ENCODE data around the gene CHRM5.
"Not testable (repeated sequence)": the region's sequence is repeated elsewhere in the genome, so short reads cannot be mapped to it uniquely, and the experiment has no call there.

The CHRM5 gene

DNA sequence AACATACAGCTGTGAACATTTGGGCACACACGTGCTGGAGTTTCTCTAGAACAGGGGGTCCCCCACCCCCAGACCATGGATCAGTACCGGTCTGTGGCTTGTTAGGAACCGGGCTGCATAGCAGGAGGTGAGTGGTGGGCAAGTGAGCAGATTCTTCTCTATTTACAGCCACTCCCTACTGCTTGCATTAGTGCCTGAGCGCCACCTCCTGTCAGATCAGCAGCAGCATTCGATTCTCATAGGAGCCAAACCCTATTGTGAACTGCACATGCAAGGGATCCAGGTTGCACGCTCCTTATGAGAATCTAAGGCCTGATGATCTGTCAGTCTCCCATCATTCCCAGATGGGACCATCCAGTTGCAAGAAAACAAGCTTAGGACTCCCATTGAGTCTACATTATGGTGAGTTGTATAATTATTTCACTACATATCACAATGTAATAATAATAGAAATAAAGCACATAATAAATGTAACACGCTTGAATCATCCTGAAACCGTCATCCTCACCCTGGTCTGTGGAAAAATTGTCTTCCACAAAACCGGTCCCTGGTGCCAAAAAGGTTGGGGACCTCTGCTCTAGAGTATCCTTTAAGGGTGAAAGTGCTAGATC is 25.8 kb downstream of the CHRM5 start:
- FAIRE-seq = no peak

- FAIRE-seq = not testable (repeated sequence)
These were observed 27.4 kb downstream of the CHRM5 start for GRCh38 chr15:33995666-33996065.

DNA sequence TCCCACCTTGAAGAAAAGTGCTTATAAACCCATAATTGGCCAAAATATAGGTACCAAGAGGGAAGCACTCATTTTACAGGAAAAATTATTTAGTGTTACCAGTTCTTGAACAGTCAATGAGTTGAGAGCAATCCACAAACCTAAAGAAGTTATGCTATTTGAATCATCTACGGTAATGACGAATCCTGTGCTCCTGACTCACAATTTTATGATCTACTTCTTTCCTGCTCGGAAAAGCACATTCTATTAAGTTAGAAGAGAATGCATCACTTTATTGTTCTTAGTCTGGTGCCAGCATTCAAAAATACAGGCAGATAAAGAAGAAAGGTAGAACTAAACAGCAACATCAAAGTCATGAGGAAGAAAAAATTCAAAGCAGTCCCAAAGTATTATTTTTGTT is 33.2 kb downstream of the CHRM5 start:
- no peak for FAIRE-seq

DNA sequence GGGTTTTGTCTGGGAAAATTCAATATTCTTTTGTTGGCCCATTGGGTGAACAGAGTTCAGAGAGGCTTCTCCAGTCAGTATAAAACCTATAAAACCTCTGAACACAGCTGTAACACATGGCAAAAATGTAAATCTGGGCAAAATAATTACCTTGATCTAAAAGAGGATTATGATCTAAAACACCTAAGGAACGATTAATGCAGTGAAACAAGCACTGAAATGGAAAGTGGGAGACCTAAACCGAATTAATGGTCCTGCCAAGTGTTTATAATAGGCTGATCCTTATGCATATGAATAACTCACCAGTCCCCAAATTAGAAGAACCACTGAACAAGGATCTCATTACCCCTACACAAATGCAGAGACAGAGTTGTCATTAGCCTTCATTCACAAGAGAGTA is 38.1 kb downstream of the CHRM5 start:
- no peak for FAIRE-seq

DNA sequence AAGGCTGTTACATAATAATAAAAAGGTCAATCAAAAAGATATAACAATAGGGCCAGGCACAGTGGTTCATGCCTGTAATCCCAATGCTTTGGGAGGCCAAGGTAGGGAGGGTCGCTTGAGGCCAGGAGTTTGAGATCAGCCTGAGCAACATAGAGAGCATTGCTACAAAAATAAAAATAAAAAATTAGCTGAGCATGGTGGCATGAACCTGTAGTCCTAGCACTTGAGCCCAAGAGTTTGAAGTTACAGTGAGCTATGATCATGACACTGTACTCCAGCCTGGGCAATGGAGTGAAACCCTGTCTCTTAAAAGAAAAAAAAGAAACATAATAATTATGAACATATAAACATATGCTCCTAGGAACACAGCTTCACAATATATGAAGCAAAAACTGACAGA is 41.4 kb downstream of the CHRM5 start:
- no peak for FAIRE-seq

DNA sequence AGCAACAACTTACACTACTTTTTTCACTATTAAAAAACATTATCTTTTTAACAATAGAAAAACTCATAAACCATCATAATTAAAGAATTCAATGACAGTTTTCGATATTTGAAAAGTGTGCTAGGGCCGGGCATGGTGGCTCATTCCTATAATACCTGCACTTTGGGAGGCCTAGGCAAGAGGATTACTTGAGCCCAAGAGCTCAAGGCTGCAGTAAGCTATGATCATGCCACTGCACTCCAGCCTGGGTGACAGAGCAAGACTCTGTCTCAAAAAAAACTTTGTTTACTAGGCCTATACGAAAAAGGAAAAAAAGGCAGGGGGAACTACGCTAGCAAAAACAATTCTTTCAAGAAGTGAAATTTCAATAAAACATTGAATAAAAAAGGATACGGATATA is 42.6 kb downstream of the CHRM5 start:
- no peak for FAIRE-seq

- no peak for FAIRE-seq
These were observed 43.2 kb downstream of the CHRM5 start for GRCh38 chr15:34011481-34011880.

- FAIRE-seq = no peak
These were observed 44.2 kb downstream of the CHRM5 start for GRCh38 chr15:34012461-34013028.

DNA sequence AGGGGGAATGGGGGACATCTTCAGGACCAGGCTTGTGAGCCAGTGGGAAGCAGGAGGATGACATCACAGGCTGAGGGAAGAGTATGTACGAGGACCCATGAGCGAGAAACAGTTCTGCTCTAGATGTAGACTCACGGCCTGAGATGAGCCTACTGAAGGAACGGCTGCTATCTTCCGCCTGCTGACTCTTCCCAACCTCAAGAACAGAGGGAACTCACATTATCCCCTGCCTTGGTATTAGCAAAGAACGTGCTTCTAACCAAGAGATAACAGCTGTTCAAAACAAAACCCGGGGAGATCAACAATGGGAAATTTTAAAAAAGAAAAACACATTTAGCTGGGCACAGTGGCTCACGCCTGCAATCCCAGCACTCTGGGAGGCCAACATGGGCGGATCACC is 45.4 kb downstream of the CHRM5 start:
- no peak for FAIRE-seq

- no peak for FAIRE-seq
These were observed 46.3 kb downstream of the CHRM5 start for GRCh38 chr15:34014556-34014955.

DNA sequence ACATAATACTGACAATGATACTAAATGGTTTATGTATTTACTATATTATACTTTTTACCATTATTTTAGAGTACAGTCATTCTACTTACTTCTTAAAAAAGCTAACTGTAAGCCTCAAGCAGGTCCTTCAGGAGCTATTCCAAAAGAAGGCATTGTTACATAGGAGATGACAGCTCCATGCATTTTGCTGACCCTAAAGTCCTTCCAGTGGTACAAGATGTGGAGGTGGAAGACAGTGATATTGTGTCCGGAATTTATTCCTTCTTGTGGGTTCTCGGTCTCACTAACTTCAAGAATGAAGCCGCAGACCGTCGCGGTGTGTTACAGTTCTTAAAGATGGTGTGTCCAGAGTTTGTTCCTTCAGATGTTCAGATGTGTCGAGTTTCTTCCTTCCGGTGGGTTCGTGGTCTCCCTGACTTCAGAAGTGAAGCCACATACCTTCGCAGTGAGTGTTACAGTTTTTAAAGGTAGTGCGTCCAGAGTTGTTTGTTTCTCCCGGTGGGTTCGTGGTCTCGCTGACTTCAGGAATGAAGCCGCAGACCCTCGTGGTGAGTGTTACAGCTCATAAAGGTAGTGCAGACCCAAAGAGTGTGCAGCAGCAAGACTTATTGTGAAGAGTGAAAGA is 49.8 kb downstream of the CHRM5 start:
- no peak for FAIRE-seq

DNA sequence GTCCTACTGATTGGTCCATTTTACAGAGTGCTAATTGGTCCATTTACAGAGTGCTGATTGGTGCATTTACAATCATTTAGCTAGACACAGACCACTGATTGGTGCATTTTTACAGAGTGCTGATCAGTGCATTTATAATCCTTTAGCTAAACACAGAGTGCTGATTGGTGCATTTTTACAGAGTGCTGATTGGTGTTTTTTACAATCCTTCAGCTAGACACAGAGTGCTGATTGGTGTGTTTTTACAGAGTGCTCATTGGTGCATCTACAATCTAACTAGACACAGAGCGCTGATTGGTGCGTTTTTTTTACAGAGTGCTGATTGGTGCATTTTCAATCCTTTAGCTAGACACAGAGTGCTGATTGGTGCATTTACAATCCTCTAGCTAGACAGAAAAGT is 50.4 kb downstream of the CHRM5 start:
- FAIRE-seq = not testable (repeated sequence)

- no peak for FAIRE-seq
These were observed 51.2 kb downstream of the CHRM5 start for GRCh38 chr15:34019369-34019990.

DNA sequence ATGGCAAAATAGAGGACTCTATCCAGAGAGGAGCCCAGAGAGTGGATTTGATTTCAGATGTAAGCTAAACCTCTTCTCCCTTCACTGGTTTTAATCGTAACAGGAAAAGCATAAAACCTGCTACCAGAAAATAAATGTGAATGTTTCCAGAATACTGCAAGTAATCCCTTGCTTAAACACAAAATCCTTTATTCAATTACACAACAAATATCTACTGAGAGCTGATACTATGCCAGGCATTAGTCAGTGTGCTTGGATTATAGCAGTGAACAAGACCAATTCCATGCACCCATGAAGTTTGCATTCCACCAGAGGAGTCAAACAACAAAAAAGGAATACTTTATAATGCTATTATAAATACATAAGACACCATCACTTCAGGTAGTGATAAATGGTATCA is 55.6 kb downstream of the CHRM5 start:
- FAIRE-seq = no peak

- no peak for FAIRE-seq
These were observed 57.0 kb downstream of the CHRM5 start for GRCh38 chr15:34025252-34025651.

GRCh38 chr15:34027606-34028005 is 59.3 kb downstream of the CHRM5 start:
- FAIRE-seq = no peak

DNA sequence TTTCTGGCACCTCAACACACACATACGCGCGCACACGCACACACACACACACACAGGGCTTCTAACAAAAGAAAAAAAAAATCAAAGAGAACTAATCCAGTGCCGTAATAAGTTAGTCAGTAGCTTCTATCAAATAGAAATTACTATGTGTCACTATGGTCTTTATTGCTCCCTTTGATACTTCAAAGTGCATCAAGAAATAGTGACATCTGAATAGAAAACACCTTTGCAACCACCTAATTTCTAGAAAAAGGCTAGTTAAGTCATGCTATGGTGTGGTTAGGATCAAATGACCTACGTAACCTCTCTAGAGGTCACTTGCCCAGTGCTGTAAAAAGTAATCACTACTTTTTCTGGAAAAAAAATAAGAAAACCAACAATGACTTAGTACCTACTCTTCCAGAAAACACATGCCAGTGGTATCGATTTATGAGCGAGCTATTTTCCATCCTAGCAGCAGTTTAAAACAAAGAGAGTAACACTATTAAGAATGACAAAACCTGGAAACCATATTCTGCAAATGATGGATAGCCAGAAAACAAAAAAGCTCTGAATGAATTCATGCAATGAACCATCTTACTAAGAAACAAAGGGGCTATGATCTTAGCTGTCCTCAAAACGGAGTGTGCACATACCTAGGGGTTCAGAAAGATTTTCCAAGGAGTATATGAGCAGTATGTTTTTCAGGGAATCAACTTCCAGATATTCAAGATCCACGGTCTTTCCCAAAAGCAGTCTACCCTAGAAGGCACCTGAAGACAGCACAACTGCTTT is 63.9 kb downstream of the CHRM5 start:
- no peak for FAIRE-seq

- FAIRE-seq = no peak
These were observed 70.0 kb downstream of the CHRM5 start for GRCh38 chr15:34038023-34038870.

DNA sequence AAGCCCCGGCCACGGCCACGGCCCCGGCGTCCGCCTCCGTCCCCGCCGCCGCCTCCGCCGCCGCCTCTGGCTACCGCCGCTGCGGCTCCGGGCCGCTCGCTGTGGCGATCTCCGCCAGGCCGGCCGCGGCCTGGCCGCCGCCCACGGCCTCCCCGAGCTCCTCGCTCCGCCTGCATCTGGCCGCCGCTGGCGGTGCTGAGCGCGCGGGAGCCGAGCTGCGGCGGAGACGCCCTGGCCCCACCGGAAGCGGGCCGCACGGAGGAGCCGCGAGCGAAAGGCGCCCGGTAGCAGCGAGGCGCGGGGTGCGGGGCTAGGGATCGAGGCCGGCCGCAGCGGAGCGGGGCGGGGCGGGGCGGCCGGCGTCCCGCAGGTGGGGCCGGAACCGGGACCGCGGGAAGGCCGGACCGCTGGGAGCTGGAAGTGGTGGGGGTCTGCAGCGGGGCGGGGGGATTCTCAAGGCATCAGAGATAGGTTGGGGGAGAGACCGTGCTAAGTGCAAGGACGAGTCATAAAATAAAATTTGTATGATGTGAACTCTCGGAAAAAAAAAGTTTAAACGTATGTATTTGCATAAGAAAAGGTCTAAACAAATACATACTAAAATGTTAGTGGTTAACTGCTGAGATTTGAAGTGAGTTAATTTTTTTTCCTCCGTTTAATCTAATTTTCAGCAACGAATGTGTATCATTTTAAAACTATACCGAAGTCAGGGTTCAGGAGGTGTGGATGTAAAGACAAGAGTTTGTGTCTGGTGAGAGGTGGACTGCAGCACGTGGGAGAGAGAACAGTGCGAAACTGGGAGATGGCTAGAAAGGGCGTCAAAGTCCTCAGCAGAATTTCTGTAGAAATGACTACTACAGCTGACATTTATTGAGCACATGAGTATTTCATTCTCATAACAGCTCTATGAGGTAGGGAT is 70.8 kb downstream of the CHRM5 start, which contains the start of gene AVEN:
Gene AVEN, minus strand, starts transcription at position 334 of the 919 bp plus-strand sequence. Its CDS starts 158 bp downstream, at position 176.
- FAIRE-seq = no peak

GRCh38 chr15:34039790-34040113 is 71.5 kb downstream of the CHRM5 start:
- no peak for FAIRE-seq

DNA sequence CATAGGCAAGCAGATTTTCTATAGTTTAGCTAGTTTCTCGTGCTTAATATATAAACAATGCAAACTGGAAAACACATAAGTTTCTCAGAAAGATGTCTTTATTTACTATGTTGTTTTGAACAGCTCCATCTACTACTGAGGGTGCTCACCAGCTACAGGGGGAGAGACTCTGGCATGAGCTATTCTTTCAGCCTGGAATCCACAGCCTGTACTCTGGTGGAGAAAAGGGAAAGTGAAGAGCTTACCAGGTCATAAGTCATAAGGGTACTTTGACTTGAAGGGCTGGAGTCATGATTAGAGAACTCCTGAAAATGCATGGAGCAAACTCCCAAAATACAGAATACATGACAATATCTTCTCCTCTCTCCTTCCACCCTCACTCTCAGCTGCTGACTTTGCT is 75.1 kb downstream of the CHRM5 start:
- peak; percentile 78 for FAIRE-seq
